Stimulated activated CD4-positive, alpha-beta T cell treated with anti-CD3 and anti-CD28 coated beads, Interleukin-12 subunit alpha, Interleukin-12 subunit beta, amount 100 ng/mL, for 24 hours (primary cell): ENCODE results near the gene ZMYM2.
"Not testable (repeated sequence)": the region's sequence is repeated elsewhere in the genome, so short reads cannot be mapped to it uniquely, and the experiment has no call there.

Source experiments
- DNase-seq, 2 experiments: peaks; one replicate each; pipeline ENCODE4 v3.0.0-alpha.2; 2020; ENCODE audit warnings: low read depth in 2 of 2

Gene ZMYM2

GRCh38 chr13:19982447-19983043 lies 24.0 kb downstream of the ZMYM2 start:
- DNase-seq = no peak

GRCh38 chr13:19984430-19985218 lies 26.1 kb downstream of the ZMYM2 start:
- no peak for DNase-seq

GRCh38 chr13:19985219-19985556 lies 26.7 kb downstream of the ZMYM2 start:
- no peak for DNase-seq

GRCh38 chr13:19991531-19991930 lies 33.0 kb downstream of the ZMYM2 start:
- DNase-seq = no peak

GRCh38 chr13:19993024-19993423 lies 34.5 kb downstream of the ZMYM2 start:
- DNase-seq = no peak

- DNase-seq = no peak
These were observed 40.4 kb downstream of the ZMYM2 start for GRCh38 chr13:19998960-19999359.

- DNase-seq = no peak
These were observed 41.6 kb downstream of the ZMYM2 start for GRCh38 chr13:20000062-20000552.

- no peak for DNase-seq
These were observed 43.1 kb downstream of the ZMYM2 start for GRCh38 chr13:20001366-20002190.

GRCh38 chr13:20002787-20003186 lies 44.3 kb downstream of the ZMYM2 start:
- no peak for DNase-seq

GRCh38 chr13:20006206-20006605 lies 47.7 kb downstream of the ZMYM2 start:
- DNase-seq = no peak

GRCh38 chr13:20015763-20016162 lies 57.2 kb downstream of the ZMYM2 start:
- DNase-seq = no peak

- no peak for DNase-seq
These were observed 58.3 kb downstream of the ZMYM2 start for GRCh38 chr13:20016649-20017364.

GRCh38 chr13:20017365-20017711 lies 58.8 kb downstream of the ZMYM2 start:
- no peak for DNase-seq

GRCh38 chr13:20019043-20019442 lies 60.5 kb downstream of the ZMYM2 start:
- DNase-seq = no peak

- no peak for DNase-seq
These were observed 66.2 kb downstream of the ZMYM2 start for GRCh38 chr13:20024702-20025101.

GRCh38 chr13:20028953-20029352 lies 70.4 kb downstream of the ZMYM2 start:
- DNase-seq = no peak

- no peak for DNase-seq
These were observed 75.0 kb downstream of the ZMYM2 start for GRCh38 chr13:20033486-20033885.

- DNase-seq = no peak
These were observed 76.6 kb downstream of the ZMYM2 start for GRCh38 chr13:20035130-20035529.

GRCh38 chr13:20037908-20038307 lies 79.4 kb downstream of the ZMYM2 start:
- DNase-seq = no peak

- not testable (repeated sequence) for DNase-seq
These were observed 84.1 kb downstream of the ZMYM2 start for GRCh38 chr13:20042603-20043002.

GRCh38 chr13:20043207-20043925 lies 84.8 kb downstream of the ZMYM2 start:
- DNase-seq = no peak
